DOHH2 (cell line): Measurements from ENCODE around the gene MTOR.
A peak's percentile ranks its signal among the peaks of the same experiment; 100 is the strongest.

Source experiments
- H3F3A ChIP-seq: fragments of 200-600 bp; sonication (generic), shearing (Covaris generic); 2 replicates; pipeline ENCODE4 v1.6.0; 2016; ENCODE audit warnings: antibody characterized with exemption, mild to moderate bottlenecking; ENCODE audit not compliant: control insufficient read depth, insufficient read depth
- H3K27ac ChIP-seq: fragments of 200-600 bp; sonication (generic); 2 replicates; pipeline ENCODE4 v1.5.1; 2014; ENCODE audit warnings: low read depth, mild to moderate bottlenecking, low read length, moderate library complexity
- H3K27me3 ChIP-seq: fragments of 200-600 bp; sonication (generic); 2 replicates; pipeline ENCODE4 v1.6.1; 2014; ENCODE audit warnings: mild to moderate bottlenecking, low read length, mixed read lengths; ENCODE audit not compliant: control insufficient read depth
- H3K36me3 ChIP-seq: fragments of 200-600 bp; sonication (generic); 2 replicates; pipeline ENCODE4 v1.6.1; 2014; ENCODE audit warnings: mild to moderate bottlenecking, low read length, moderate library complexity, mixed read lengths; ENCODE audit not compliant: control insufficient read depth
- H3K4me1 ChIP-seq: fragments of 200-600 bp; sonication (generic); 2 replicates; pipeline ENCODE4 v1.6.1; 2014; ENCODE audit warnings: mild to moderate bottlenecking, low read length, mixed read lengths; ENCODE audit not compliant: control insufficient read depth
- H3K4me2 ChIP-seq: fragments of 200-600 bp; sonication (generic); 2 replicates; pipeline ENCODE4 v1.6.0; 2014; ENCODE audit warnings: mild to moderate bottlenecking, low read length, moderate library complexity
- H3K4me3 ChIP-seq: fragments of 200-600 bp; sonication (generic); 2 replicates; pipeline ENCODE4 v1.5.1; 2014; ENCODE audit warnings: mild to moderate bottlenecking, low read length, mixed read lengths
- H3K79me2 ChIP-seq: fragments of 200-600 bp; sonication (generic); 2 replicates; pipeline ENCODE4 v1.6.1; 2014; ENCODE audit warnings: mild to moderate bottlenecking, low read length, mixed read lengths; ENCODE audit not compliant: control insufficient read depth
- H3K9me2 ChIP-seq: fragments of 200-600 bp; sonication (generic); replicated peaks from 2 replicates; pipeline ENCODE4 v1.6.1; 2014; ENCODE audit warnings: mild to moderate bottlenecking, low read length, mixed read lengths; ENCODE audit not compliant: control insufficient read depth
- H3K9me3 ChIP-seq: fragments of 200-600 bp; sonication (generic); 2 replicates; pipeline ENCODE4 v1.6.1; 2014; ENCODE audit warnings: antibody characterized with exemption, low read length, mixed read lengths; ENCODE audit not compliant: control insufficient read depth, insufficient read depth
- H4K20me1 ChIP-seq: fragments of 200-600 bp; sonication (generic); 2 replicates; pipeline ENCODE4 v1.6.0; 2014; ENCODE audit warnings: low read depth, mild to moderate bottlenecking, antibody characterized with exemption, low read length, moderate library complexity; ENCODE audit not compliant: control insufficient read depth, insufficient read depth
- CTCF ChIP-seq: fragments of 200-600 bp; sonication (generic); IDR thresholded peaks from one replicate; pipeline ENCODE4 v1.5.1; 2014; ENCODE audit warnings: antibody characterized with exemption, mild to moderate bottlenecking, low read depth, low read length; ENCODE audit not compliant: poor library complexity, severe bottlenecking
- EZH2phosphoT487 ChIP-seq: fragments of 200-600 bp; sonication (generic); IDR thresholded peaks from 2 replicates; pipeline ENCODE4 v1.6.1; 2017; ENCODE audit warnings: borderline replicate concordance, mild to moderate bottlenecking, antibody characterized with exemption, low read length, moderate library complexity, mixed read lengths

The MTOR gene

GRCh38 chr1:11280719-11281376 lies 18.5 kb upstream of the MTOR start:
- Histone ChIP-seq H3K9me3 (no peaks in the 10 kb centered on the region), H3F3A (peaks cover 9% of the 10 kb centered on the region; the same call in 1 of the 2 replicates), H3K27me3 (no peaks in the 10 kb centered on the region), H3K4me3 (peak overlapping the region; percentile 38), H3K36me3 (peaks cover 62% of the 10 kb centered on the region), H3K27ac (peak overlapping the region; percentile 62), H3K4me1 (peaks cover 27% of the 10 kb centered on the region), H3K79me2 (peaks cover 93% of the 10 kb centered on the region), H3K9me2 (no peaks in the 10 kb centered on the region), H3K4me2 (peak overlapping the region; percentile 59), H4K20me1 (no peaks in the 10 kb centered on the region)
- no peak for TF ChIP-seq CTCF
- no peak for TF ChIP-seq EZH2phosphoT487

- Histone ChIP-seq H4K20me1 (peaks cover 5% of the 10 kb centered on the region; the same call in 1 of the 2 replicates), H3K4me2 (peak overlapping the region; percentile 59; the same call in 1 of the 2 replicates), H3K27ac (no peak overlapping the region), H3K79me2 (peaks cover 95% of the 10 kb centered on the region), H3K4me3 (no peak overlapping the region), H3K36me3 (peaks cover 62% of the 10 kb centered on the region), H3F3A (peaks cover 9% of the 10 kb centered on the region; the same call in 1 of the 2 replicates), H3K4me1 (peaks cover 39% of the 10 kb centered on the region), H3K9me3 (no peaks in the 10 kb centered on the region), H3K27me3 (no peaks in the 10 kb centered on the region), H3K9me2 (no peaks in the 10 kb centered on the region)
- no peak for TF ChIP-seq EZH2phosphoT487
- no peak for TF ChIP-seq CTCF
Observed at GRCh38 chr1:11279630-11280029, 17.3 kb upstream of the MTOR start.

DNA sequence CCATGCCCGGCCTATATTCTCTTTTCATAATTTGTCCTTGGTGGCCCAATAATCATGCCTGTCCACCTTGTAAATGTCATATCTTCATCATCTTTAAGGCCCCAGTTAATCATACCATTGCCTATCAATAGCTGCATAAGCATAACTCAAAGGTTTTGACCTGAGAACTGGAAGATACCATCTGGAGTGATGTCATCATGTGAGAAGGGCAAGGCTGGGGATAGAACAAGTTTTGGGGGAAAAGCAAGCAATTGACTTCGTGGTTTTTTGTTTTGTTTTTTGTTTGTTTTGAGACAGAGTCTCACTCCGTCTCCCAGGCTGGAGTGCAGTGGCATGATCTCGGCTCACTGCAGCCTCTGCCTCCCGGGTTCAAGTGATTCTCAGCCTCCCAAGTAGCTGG lies 16.8 kb upstream of the MTOR start:
- peaks cover 64% of the 10 kb centered on the region for H3K36me3 ChIP-seq
- no peaks in the 10 kb centered on the region for H3K27me3 ChIP-seq
- H3K9me2 ChIP-seq: no peaks in the 10 kb centered on the region
- TF ChIP-seq EZH2phosphoT487 (no peak), CTCF (no peak)
- H3F3A ChIP-seq: peaks cover 9% of the 10 kb centered on the region; the same call in 1 of the 2 replicates
- H3K9me3 ChIP-seq: no peaks in the 10 kb centered on the region
- no peak overlapping the region for H3K27ac ChIP-seq
- H4K20me1 ChIP-seq: peaks cover 5% of the 10 kb centered on the region; the same call in 1 of the 2 replicates
- no peak overlapping the region for H3K4me2 ChIP-seq
- peaks cover 97% of the 10 kb centered on the region for H3K79me2 ChIP-seq
- H3K4me3 ChIP-seq: no peak overlapping the region
- peaks cover 42% of the 10 kb centered on the region for H3K4me1 ChIP-seq
